ENCODE data around the gene RNF144B. TPM values are rescaled to one million over a fixed set of nuclear protein-coding genes. Genes with fewer than 3 reads are reported as not detected.

The RNF144B gene
- total RNA-seq, result 15.1 TPM

- Histone ChIP-seq H3K27ac (ENCODE audit: low read depth, low read length) (peak within 1 kb of the TSS; percentile 90), H3K4me1 (ENCODE audit: control insufficient read depth in 3 of 3, insufficient read depth in 3 of 3, low read length in 3 of 3) (peaks cover 17 to 33% (median 22%) of the 10 kb centered on the region in 3 donors), H3K36me3 (ENCODE audit: control insufficient read depth in 3 of 3, insufficient read depth in 3 of 3, low read length in 3 of 3) (no peaks in the 10 kb centered on the region), H3K4me3 (ENCODE audit: low read length in 3 of 3) (peak within 1 kb of the TSS; percentile 77 to 89 (median 87)), H3K9me3 (ENCODE audit: control insufficient read depth in 3 of 3, low read length in 3 of 3) (no peaks in the 10 kb centered on the region), H3K9ac (ENCODE audit: low read depth in 1 of 3, low read length in 3 of 3) (peak within 1 kb of the TSS; percentile 87 to 98 (median 88)), H3K27me3 (ENCODE audit: control insufficient read depth in 3 of 3, insufficient read depth in 3 of 3, low read length in 3 of 3) (no peaks in the 10 kb centered on the region)
Measured at GRCh38 chr6:18387061-18387721, at the start of gene RNF144B. RNF144B (plus strand) TSS chr6:18387350; CDS start chr6:18399535, 12,185 bp downstream.

- H3K9ac ChIP-seq (ENCODE audit: low read depth in 1 of 3, low read length in 3 of 3), result no peak overlapping the region
- no peaks in the 10 kb centered on the region for H3K9me3 ChIP-seq (ENCODE audit: control insufficient read depth in 3 of 3, low read length in 3 of 3)
- H3K4me1 ChIP-seq (ENCODE audit: control insufficient read depth in 3 of 3, insufficient read depth in 3 of 3, low read length in 3 of 3), result peaks cover 22 to 29% (median 26%) of the 10 kb centered on the region in 3 donors
- H3K4me3 ChIP-seq (ENCODE audit: low read length in 3 of 3), result no peak overlapping the region
- H3K27me3 ChIP-seq (ENCODE audit: control insufficient read depth in 3 of 3, insufficient read depth in 3 of 3, low read length in 3 of 3), result no peaks in the 10 kb centered on the region
- H3K27ac ChIP-seq (ENCODE audit: low read depth, low read length), result no peak overlapping the region
- no peaks in the 10 kb centered on the region for H3K36me3 ChIP-seq (ENCODE audit: control insufficient read depth in 3 of 3, insufficient read depth in 3 of 3, low read length in 3 of 3)
Measured at GRCh38 chr6:18339599-18339998, 47.6 kb upstream of the RNF144B start.

GRCh38 chr6:18340781-18341551 lies 46.2 kb upstream of the RNF144B start:
- no peaks in the 10 kb centered on the region for H3K36me3 ChIP-seq (ENCODE audit: control insufficient read depth in 3 of 3, insufficient read depth in 3 of 3, low read length in 3 of 3)
- H3K4me1 ChIP-seq (ENCODE audit: control insufficient read depth in 3 of 3, insufficient read depth in 3 of 3, low read length in 3 of 3), result peaks cover 25 to 34% (median 26%) of the 10 kb centered on the region in 3 donors
- no peak overlapping the region for H3K4me3 ChIP-seq (ENCODE audit: low read length in 3 of 3)
- H3K27me3 ChIP-seq (ENCODE audit: control insufficient read depth in 3 of 3, insufficient read depth in 3 of 3, low read length in 3 of 3), result no peaks in the 10 kb centered on the region
- H3K9me3 ChIP-seq (ENCODE audit: control insufficient read depth in 3 of 3, low read length in 3 of 3), result no peaks in the 10 kb centered on the region
- no peak overlapping the region for H3K9ac ChIP-seq (ENCODE audit: low read depth in 1 of 3, low read length in 3 of 3)
- H3K27ac ChIP-seq (ENCODE audit: low read depth, low read length), result peak overlapping the region; percentile 94

GRCh38 chr6:18342223-18342622 lies 44.9 kb upstream of the RNF144B start:
- no peaks in the 10 kb centered on the region for H3K9me3 ChIP-seq (ENCODE audit: control insufficient read depth in 3 of 3, low read length in 3 of 3)
- H3K27ac ChIP-seq (ENCODE audit: low read depth, low read length), result peak overlapping the region; percentile 94
- peak overlapping the region; percentile 20 to 70 (median 52) for H3K9ac ChIP-seq (ENCODE audit: low read depth in 1 of 3, low read length in 3 of 3)
- no peaks in the 10 kb centered on the region for H3K27me3 ChIP-seq (ENCODE audit: control insufficient read depth in 3 of 3, insufficient read depth in 3 of 3, low read length in 3 of 3)
- H3K4me3 ChIP-seq (ENCODE audit: low read length in 3 of 3), result no peak overlapping the region
- H3K4me1 ChIP-seq (ENCODE audit: control insufficient read depth in 3 of 3, insufficient read depth in 3 of 3, low read length in 3 of 3), result peaks cover 26 to 38% (median 27%) of the 10 kb centered on the region in 3 donors
- H3K36me3 ChIP-seq (ENCODE audit: control insufficient read depth in 3 of 3, insufficient read depth in 3 of 3, low read length in 3 of 3), result no peaks in the 10 kb centered on the region

GRCh38 chr6:18343741-18344140 lies 43.4 kb upstream of the RNF144B start:
- Histone ChIP-seq H3K4me3 (ENCODE audit: low read length in 3 of 3) (peak overlapping the region in 1 of 3 donors; percentile 23), H3K9ac (ENCODE audit: low read depth in 1 of 3, low read length in 3 of 3) (peak overlapping the region in 2 of 3 donors; percentile 28 to 40), H3K4me1 (ENCODE audit: control insufficient read depth in 3 of 3, insufficient read depth in 3 of 3, low read length in 3 of 3) (peaks cover 26 to 38% (median 35%) of the 10 kb centered on the region in 3 donors), H3K27ac (ENCODE audit: low read depth, low read length) (peak overlapping the region; percentile 94), H3K9me3 (ENCODE audit: control insufficient read depth in 3 of 3, low read length in 3 of 3) (no peaks in the 10 kb centered on the region), H3K36me3 (ENCODE audit: control insufficient read depth in 3 of 3, insufficient read depth in 3 of 3, low read length in 3 of 3) (no peaks in the 10 kb centered on the region), H3K27me3 (ENCODE audit: control insufficient read depth in 3 of 3, insufficient read depth in 3 of 3, low read length in 3 of 3) (no peaks in the 10 kb centered on the region)

GRCh38 chr6:18347021-18347577 lies 40.1 kb upstream of the RNF144B start:
- H3K27ac ChIP-seq (ENCODE audit: low read depth, low read length), result peak overlapping the region; percentile 80
- no peaks in the 10 kb centered on the region for H3K36me3 ChIP-seq (ENCODE audit: control insufficient read depth in 3 of 3, insufficient read depth in 3 of 3, low read length in 3 of 3)
- no peak overlapping the region for H3K4me3 ChIP-seq (ENCODE audit: low read length in 3 of 3)
- no peaks in the 10 kb centered on the region for H3K9me3 ChIP-seq (ENCODE audit: control insufficient read depth in 3 of 3, low read length in 3 of 3)
- H3K9ac ChIP-seq (ENCODE audit: low read depth in 1 of 3, low read length in 3 of 3), result peak overlapping the region in 2 of 3 donors; percentile 16 to 34
- H3K4me1 ChIP-seq (ENCODE audit: control insufficient read depth in 3 of 3, insufficient read depth in 3 of 3, low read length in 3 of 3), result peaks cover 14 to 31% (median 29%) of the 10 kb centered on the region in 3 donors
- H3K27me3 ChIP-seq (ENCODE audit: control insufficient read depth in 3 of 3, insufficient read depth in 3 of 3, low read length in 3 of 3), result no peaks in the 10 kb centered on the region

GRCh38 chr6:18347866-18348265 lies 39.3 kb upstream of the RNF144B start:
- H3K4me3 ChIP-seq (ENCODE audit: low read length in 3 of 3), result no peak overlapping the region
- peaks cover 8 to 24% (median 22%) of the 10 kb centered on the region in 3 donors for H3K4me1 ChIP-seq (ENCODE audit: control insufficient read depth in 3 of 3, insufficient read depth in 3 of 3, low read length in 3 of 3)
- no peaks in the 10 kb centered on the region for H3K36me3 ChIP-seq (ENCODE audit: control insufficient read depth in 3 of 3, insufficient read depth in 3 of 3, low read length in 3 of 3)
- no peaks in the 10 kb centered on the region for H3K9me3 ChIP-seq (ENCODE audit: control insufficient read depth in 3 of 3, low read length in 3 of 3)
- no peaks in the 10 kb centered on the region for H3K27me3 ChIP-seq (ENCODE audit: control insufficient read depth in 3 of 3, insufficient read depth in 3 of 3, low read length in 3 of 3)
- H3K27ac ChIP-seq (ENCODE audit: low read depth, low read length), result peak overlapping the region; percentile 80
- H3K9ac ChIP-seq (ENCODE audit: low read depth in 1 of 3, low read length in 3 of 3), result no peak overlapping the region

- peaks cover 0 to 15% (median 12%) of the 10 kb centered on the region in 3 donors for H3K4me1 ChIP-seq (ENCODE audit: control insufficient read depth in 3 of 3, insufficient read depth in 3 of 3, low read length in 3 of 3)
- H3K9me3 ChIP-seq (ENCODE audit: control insufficient read depth in 3 of 3, low read length in 3 of 3), result no peaks in the 10 kb centered on the region
- H3K9ac ChIP-seq (ENCODE audit: low read depth in 1 of 3, low read length in 3 of 3), result no peak overlapping the region
- H3K4me3 ChIP-seq (ENCODE audit: low read length in 3 of 3), result no peak overlapping the region
- no peaks in the 10 kb centered on the region for H3K27me3 ChIP-seq (ENCODE audit: control insufficient read depth in 3 of 3, insufficient read depth in 3 of 3, low read length in 3 of 3)
- H3K27ac ChIP-seq (ENCODE audit: low read depth, low read length), result no peak overlapping the region
- no peaks in the 10 kb centered on the region for H3K36me3 ChIP-seq (ENCODE audit: control insufficient read depth in 3 of 3, insufficient read depth in 3 of 3, low read length in 3 of 3)
Measured at GRCh38 chr6:18349386-18349785, 37.8 kb upstream of the RNF144B start.

- H3K9me3 ChIP-seq (ENCODE audit: control insufficient read depth in 3 of 3, low read length in 3 of 3), result no peaks in the 10 kb centered on the region
- H3K27ac ChIP-seq (ENCODE audit: low read depth, low read length), result no peak overlapping the region
- no peak overlapping the region for H3K9ac ChIP-seq (ENCODE audit: low read depth in 1 of 3, low read length in 3 of 3)
- H3K36me3 ChIP-seq (ENCODE audit: control insufficient read depth in 3 of 3, insufficient read depth in 3 of 3, low read length in 3 of 3), result no peaks in the 10 kb centered on the region
- no peaks in the 10 kb centered on the region for H3K27me3 ChIP-seq (ENCODE audit: control insufficient read depth in 3 of 3, insufficient read depth in 3 of 3, low read length in 3 of 3)
- peaks cover 0 to 15% (median 12%) of the 10 kb centered on the region in 3 donors for H3K4me1 ChIP-seq (ENCODE audit: control insufficient read depth in 3 of 3, insufficient read depth in 3 of 3, low read length in 3 of 3)
- no peak overlapping the region for H3K4me3 ChIP-seq (ENCODE audit: low read length in 3 of 3)
Measured at GRCh38 chr6:18350271-18350670, 36.9 kb upstream of the RNF144B start.

- no peaks in the 10 kb centered on the region for H3K27me3 ChIP-seq (ENCODE audit: control insufficient read depth in 3 of 3, insufficient read depth in 3 of 3, low read length in 3 of 3)
- H3K36me3 ChIP-seq (ENCODE audit: control insufficient read depth in 3 of 3, insufficient read depth in 3 of 3, low read length in 3 of 3), result no peaks in the 10 kb centered on the region
- H3K27ac ChIP-seq (ENCODE audit: low read depth, low read length), result no peak overlapping the region
- H3K9me3 ChIP-seq (ENCODE audit: control insufficient read depth in 3 of 3, low read length in 3 of 3), result no peaks in the 10 kb centered on the region
- no peak overlapping the region for H3K9ac ChIP-seq (ENCODE audit: low read depth in 1 of 3, low read length in 3 of 3)
- H3K4me3 ChIP-seq (ENCODE audit: low read length in 3 of 3), result no peak overlapping the region
- peaks cover 0 to 12% (median 10%) of the 10 kb centered on the region in 3 donors for H3K4me1 ChIP-seq (ENCODE audit: control insufficient read depth in 3 of 3, insufficient read depth in 3 of 3, low read length in 3 of 3)
Measured at GRCh38 chr6:18350712-18351111, 36.4 kb upstream of the RNF144B start.
